Measurements from ENCODE around the gene CDC25B.

DNA sequence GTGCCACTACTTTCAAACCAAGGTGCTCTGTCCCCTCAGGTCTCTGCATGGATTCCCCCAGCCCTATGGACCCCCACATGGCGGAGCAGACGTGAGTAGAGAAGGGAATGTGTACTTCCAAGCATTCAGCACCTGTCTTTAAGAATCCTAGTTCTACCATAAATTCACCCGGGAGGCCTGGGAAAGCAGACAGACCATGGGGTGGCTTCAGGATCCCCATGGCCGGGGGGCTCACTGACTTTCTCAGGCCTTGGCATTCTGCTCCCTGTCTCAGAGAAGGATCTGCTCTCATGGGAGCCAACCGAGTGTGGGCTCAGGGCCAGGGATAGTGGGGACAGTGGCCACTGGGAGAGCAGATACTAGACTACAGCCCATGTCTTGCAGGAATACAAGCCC lies 2.3 kb downstream of the CDC25B start:
- no peak for TF ChIP-seq POLR2A (IDR thresholded peaks at IDR 0.05)
- no peak for TF ChIP-seq POLR2AphosphoS5 (IDR thresholded peaks at IDR 0.05; ENCODE audit: insufficient read depth in 1 of 2, low read depth in 1 of 2)
- TF ChIP-seq, protein P1, sequence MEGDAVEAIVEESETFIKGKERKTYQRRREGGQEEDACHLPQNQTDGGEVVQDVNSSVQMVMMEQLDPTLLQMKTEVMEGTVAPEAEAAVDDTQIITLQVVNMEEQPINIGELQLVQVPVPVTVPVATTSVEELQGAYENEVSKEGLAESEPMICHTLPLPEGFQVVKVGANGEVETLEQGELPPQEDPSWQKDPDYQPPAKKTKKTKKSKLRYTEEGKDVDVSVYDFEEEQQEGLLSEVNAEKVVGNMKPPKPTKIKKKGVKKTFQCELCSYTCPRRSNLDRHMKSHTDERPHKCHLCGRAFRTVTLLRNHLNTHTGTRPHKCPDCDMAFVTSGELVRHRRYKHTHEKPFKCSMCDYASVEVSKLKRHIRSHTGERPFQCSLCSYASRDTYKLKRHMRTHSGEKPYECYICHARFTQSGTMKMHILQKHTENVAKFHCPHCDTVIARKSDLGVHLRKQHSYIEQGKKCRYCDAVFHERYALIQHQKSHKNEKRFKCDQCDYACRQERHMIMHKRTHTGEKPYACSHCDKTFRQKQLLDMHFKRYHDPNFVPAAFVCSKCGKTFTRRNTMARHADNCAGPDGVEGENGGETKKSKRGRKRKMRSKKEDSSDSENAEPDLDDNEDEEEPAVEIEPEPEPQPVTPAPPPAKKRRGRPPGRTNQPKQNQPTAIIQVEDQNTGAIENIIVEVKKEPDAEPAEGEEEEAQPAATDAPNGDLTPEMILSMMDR (IDR thresholded peaks at IDR 0.05): no peak

Data from vagina (tissue), 2 donors.